ENCODE measurements around the gene FRMD4A.
"Not testable (repeated sequence)": the region's sequence is repeated elsewhere in the genome, so short reads cannot be mapped to it uniquely, and the experiment has no call there.

Gene FRMD4A

GRCh38 chr10:13920031-13920430 lies 410.7 kb downstream of the FRMD4A start:
- no peaks in the 10 kb centered on the region for H3K9me3 Mint-ChIP-seq

DNA sequence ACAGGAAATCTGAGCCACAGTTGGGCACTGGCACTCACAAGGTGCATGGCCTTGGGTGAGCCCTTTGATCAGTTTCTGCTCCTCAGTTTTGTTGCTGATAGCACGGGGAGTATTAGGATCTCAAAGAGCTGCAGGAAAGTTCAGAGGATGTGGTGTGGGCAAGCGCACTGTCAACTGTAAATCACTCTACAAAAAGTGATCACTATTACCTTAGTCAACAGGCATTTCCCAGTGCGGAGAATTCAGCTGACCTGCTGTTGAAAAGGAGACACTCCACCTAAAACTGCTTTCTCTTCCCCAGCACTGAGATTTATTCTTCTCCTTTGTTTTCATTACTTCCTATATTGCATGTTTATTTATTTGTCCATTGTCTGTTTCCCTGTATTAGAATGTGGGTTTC lies 412.9 kb downstream of the FRMD4A start:
- no peak for DNase-seq
- ATAC-seq: no peak
- no peaks in the 10 kb centered on the region for H3K4me1 Mint-ChIP-seq
- H3K27me3 Mint-ChIP-seq: no peaks in the 10 kb centered on the region
- H3K9me3 Mint-ChIP-seq: no peaks in the 10 kb centered on the region
- no peak overlapping the region for H3K4me3 Mint-ChIP-seq
- H3K27ac Mint-ChIP-seq: no peak overlapping the region

More at GRCh38 chr10:13920031-13920430, 410.7 kb downstream of the FRMD4A start:
- no peaks in the 10 kb centered on the region for H3K27me3 Mint-ChIP-seq
- ATAC-seq (no peak), DNase-seq (no peak)
- H3K4me3 Mint-ChIP-seq: no peak overlapping the region
- no peak overlapping the region for H3K27ac Mint-ChIP-seq
- no peaks in the 10 kb centered on the region for H3K4me1 Mint-ChIP-seq

- Mint-ChIP-seq H3K27ac (no peak overlapping the region), H3K4me3 (no peak overlapping the region), H3K9me3 (no peaks in the 10 kb centered on the region), H3K27me3 (no peaks in the 10 kb centered on the region), H3K4me1 (no peaks in the 10 kb centered on the region)
- no peak for DNase-seq
- ATAC-seq: no peak
Observed at GRCh38 chr10:13916384-13916947, 414.3 kb downstream of the FRMD4A start.

- DNase-seq: no peak
- Mint-ChIP-seq H3K4me1 (no peaks in the 10 kb centered on the region), H3K4me3 (no peak overlapping the region), H3K27ac (no peak overlapping the region), H3K27me3 (no peaks in the 10 kb centered on the region), H3K9me3 (no peaks in the 10 kb centered on the region)
- ATAC-seq: no peak
Observed at GRCh38 chr10:13915710-13916109, 415.0 kb downstream of the FRMD4A start.

GRCh38 chr10:13913897-13914296 lies 416.8 kb downstream of the FRMD4A start:
- H3K27me3 Mint-ChIP-seq: no peaks in the 10 kb centered on the region
- DNase-seq: no peak

DNA sequence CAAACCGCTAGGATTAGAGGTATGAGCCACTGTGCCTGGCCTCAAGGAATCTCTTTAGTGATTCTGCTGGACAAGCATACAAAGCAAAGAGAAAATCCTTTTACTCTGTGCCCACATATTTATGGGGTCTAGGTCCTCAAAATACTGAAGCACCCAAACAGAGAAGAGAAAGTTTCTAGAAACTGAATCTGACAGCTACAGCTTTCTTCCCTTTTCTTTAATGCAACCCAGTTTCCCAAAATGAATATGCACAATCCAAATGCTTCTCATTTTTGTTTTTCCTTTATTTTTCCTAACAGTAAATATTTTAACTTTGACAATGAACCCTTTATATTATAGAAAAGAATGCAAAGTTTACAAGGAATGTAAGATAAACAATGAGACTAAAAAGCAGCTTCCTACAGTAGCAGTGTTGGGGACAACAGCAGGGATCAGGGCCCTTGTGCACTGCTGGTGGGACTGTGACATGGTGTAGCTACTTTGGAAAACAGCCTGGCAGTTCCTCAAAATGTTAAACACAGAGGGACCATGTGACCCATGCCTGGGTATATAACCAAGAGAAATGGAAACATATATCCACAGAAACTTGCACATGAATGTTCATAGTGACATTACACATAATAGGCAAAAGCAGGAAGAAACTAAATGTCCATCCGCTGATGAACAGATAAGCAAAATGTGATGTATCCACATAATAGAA lies 418.8 kb downstream of the FRMD4A start:
- Mint-ChIP-seq H3K9me3 (no peaks in the 10 kb centered on the region), H3K27me3 (no peaks in the 10 kb centered on the region), H3K4me3 (no peak overlapping the region), H3K27ac (no peak overlapping the region), H3K4me1 (no peaks in the 10 kb centered on the region)
- DNase-seq (no peak), ATAC-seq (no peak)

More at GRCh38 chr10:13913897-13914296, 416.8 kb downstream of the FRMD4A start:
- ATAC-seq: no peak
- H3K9me3 Mint-ChIP-seq: no peaks in the 10 kb centered on the region
- H3K27ac Mint-ChIP-seq: no peak overlapping the region
- H3K4me3 Mint-ChIP-seq: no peak overlapping the region
- H3K4me1 Mint-ChIP-seq: no peaks in the 10 kb centered on the region

GRCh38 chr10:13909516-13910258 lies 421.0 kb downstream of the FRMD4A start:
- Mint-ChIP-seq H3K27me3 (no peaks in the 10 kb centered on the region), H3K4me3 (no peak overlapping the region), H3K4me1 (no peaks in the 10 kb centered on the region), H3K27ac (no peak overlapping the region), H3K9me3 (no peaks in the 10 kb centered on the region)
- DNase-seq: no peak
- no peak for ATAC-seq

DNA sequence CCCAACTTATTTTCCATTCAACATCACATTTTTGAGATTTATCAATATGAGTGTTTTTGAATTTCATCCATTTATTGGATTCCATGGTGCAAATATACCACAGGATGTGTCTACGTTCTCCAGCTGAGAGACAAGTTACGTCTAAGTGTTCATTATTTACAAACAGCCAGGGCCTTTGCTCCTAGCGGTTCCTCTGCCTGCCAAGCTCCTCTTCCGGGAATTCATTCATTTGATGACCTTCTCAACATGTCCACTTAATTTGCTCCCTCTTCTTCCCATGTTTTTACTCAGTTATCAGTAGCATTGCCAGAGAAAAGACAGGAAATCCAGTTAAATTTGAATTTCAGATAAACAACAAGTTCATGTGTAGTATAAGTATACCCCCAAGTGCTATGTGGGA lies 422.2 kb downstream of the FRMD4A start:
- H3K9me3 Mint-ChIP-seq: no peaks in the 10 kb centered on the region
- H3K27ac Mint-ChIP-seq: no peak overlapping the region
- no peaks in the 10 kb centered on the region for H3K4me1 Mint-ChIP-seq
- H3K4me3 Mint-ChIP-seq: no peak overlapping the region
- DNase-seq (no peak), ATAC-seq (no peak)
- H3K27me3 Mint-ChIP-seq: peaks cover 9% of the 10 kb centered on the region

DNA sequence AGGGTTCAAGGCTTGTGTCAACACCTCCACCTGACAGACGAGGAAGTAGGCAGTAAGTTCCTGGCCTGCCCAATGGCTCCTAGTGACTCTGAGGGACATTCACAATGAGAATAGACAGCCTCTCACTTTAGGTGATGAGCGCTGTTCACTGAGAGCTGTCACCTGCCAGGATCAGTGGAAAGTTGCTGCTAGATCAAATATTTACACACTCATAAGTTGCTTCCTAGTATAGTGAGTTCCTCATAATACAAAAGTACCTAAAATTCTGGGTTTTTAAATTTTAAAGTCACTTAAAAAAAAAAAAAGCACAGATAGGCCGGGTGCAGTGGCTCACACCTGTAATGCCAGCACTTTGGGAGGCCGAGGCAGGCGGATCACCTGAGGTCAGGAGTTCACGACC lies 423.2 kb downstream of the FRMD4A start:
- Mint-ChIP-seq H3K27me3 (peaks cover 9% of the 10 kb centered on the region), H3K9me3 (no peaks in the 10 kb centered on the region), H3K4me1 (no peaks in the 10 kb centered on the region), H3K27ac (no peak overlapping the region), H3K4me3 (no peak overlapping the region)
- no peak for DNase-seq
- ATAC-seq: no peak

- ATAC-seq (no peak), DNase-seq (no peak)
- no peaks in the 10 kb centered on the region for H3K9me3 Mint-ChIP-seq
- peaks cover 9% of the 10 kb centered on the region for H3K27me3 Mint-ChIP-seq
- no peak overlapping the region for H3K4me3 Mint-ChIP-seq
- H3K27ac Mint-ChIP-seq: no peak overlapping the region
- no peaks in the 10 kb centered on the region for H3K4me1 Mint-ChIP-seq
Observed at GRCh38 chr10:13905281-13905680, 425.4 kb downstream of the FRMD4A start.

DNA sequence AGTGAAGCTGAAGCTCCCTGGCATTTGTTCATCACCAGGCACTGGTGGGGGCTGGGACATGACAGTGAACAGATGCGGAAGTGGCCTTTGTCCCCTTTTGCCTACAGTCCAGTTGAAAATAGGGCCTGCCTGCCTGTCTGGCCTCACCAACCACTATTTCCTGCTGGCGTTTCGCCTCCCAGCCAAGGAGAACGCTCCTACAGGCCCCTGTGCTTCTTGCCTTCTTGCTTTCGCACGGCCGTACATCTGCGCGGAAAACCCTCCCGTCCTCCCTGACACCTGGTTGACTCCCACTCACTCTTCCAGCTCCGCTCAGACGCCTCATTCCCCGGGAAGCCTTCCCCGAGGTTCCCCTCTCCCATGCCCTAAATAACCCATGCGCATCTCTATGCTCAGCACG lies 426.7 kb downstream of the FRMD4A start:
- no peaks in the 10 kb centered on the region for H3K4me1 Mint-ChIP-seq
- H3K27ac Mint-ChIP-seq: no peak overlapping the region
- H3K4me3 Mint-ChIP-seq: no peak overlapping the region
- no peak for ATAC-seq
- H3K9me3 Mint-ChIP-seq: no peaks in the 10 kb centered on the region
- peaks cover 9% of the 10 kb centered on the region for H3K27me3 Mint-ChIP-seq
- no peak for DNase-seq

DNA sequence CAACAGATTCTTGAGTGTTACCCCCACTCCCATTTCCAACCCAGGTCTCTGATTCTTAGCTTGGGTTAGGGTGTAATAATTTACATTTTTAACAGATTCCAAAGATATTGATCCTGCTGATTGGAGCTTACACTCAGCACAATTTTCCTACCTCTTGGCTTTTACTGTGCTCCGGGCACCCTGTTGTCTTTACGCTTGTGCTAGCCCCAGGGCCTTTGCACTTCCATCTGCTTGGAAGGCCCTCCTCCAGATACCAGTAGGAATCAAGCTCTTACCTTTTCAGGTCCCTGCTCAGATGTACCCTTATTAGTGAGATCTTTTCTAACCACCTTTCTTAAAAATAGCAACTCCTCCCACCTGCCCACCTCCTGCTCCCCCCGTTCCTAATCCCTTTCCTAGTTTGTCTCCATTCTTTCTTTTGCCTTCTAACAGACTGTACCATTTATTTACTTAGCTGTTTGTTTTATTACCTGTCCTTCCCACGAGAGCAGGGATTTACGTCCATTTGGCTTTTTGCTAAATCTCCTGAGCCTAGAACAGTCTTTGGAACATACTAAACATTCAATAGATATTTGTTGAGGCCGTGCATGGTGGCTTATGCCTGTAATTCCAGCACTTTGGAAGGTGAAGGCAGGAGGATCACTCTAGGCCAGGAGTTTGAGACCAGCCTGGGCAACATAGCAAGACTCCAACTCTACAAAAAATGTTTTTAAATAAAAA lies 427.7 kb downstream of the FRMD4A start:
- no peak overlapping the region for H3K27ac Mint-ChIP-seq
- DNase-seq: no peak
- no peaks in the 10 kb centered on the region for H3K4me1 Mint-ChIP-seq
- H3K9me3 Mint-ChIP-seq: no peaks in the 10 kb centered on the region
- no peak for ATAC-seq
- peaks cover 9% of the 10 kb centered on the region for H3K27me3 Mint-ChIP-seq
- H3K4me3 Mint-ChIP-seq: no peak overlapping the region

- Mint-ChIP-seq H3K27ac (no peak overlapping the region), H3K9me3 (peaks cover 0 to 6% of the 10 kb centered on the region in 2 donors), H3K4me3 (no peak overlapping the region), H3K27me3 (peaks cover 17% of the 10 kb centered on the region), H3K4me1 (no peaks in the 10 kb centered on the region)
- DNase-seq (no peak), ATAC-seq (no peak)
Observed at GRCh38 chr10:13899941-13900340, 430.8 kb downstream of the FRMD4A start.

GRCh38 chr10:13896146-13896545 lies 434.6 kb downstream of the FRMD4A start:
- ATAC-seq, H3K4me3 Mint-ChIP-seq, H3K9me3 Mint-ChIP-seq, DNase-seq, H3K27ac Mint-ChIP-seq: not testable (repeated sequence)
- Mint-ChIP-seq H3K4me1 (peaks cover 16% of the 10 kb centered on the region), H3K27me3 (peaks cover 45% of the 10 kb centered on the region)

DNA sequence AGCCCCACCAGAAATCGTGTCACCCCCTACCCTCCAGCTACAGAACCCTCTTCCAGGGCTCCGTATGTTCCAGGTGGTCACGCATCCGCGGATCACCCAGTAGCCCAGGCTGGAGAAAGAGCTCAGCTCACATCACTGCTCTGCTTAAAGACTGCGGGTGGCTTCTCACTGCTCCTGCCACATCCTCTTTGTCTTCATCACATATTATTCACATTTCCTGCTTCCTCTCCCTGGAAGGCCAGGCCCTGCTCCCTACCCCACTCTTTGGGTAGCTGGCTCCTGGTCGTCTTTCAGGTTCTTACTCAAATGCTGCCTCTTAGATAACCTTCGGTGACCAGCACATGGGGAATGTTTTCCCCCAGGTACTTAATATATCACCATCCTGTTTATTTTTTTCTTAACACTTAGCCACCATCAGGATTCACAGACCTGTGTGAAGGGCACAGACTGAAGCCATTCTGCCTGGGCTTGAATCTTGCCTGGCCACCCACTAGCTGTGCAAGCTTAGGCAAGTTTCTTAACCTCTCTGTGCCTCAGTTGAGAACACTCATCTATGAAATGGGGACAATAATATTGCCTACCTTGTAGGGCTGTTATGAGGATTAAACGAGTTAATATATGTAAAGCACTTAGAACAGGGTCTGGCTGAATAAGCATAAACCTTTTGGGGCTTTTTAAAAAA lies 436.2 kb downstream of the FRMD4A start:
- Mint-ChIP-seq H3K9me3 (peaks cover 0 to 6% of the 10 kb centered on the region in 2 donors), H3K27me3 (peaks cover 61% of the 10 kb centered on the region), H3K4me3 (no peak overlapping the region), H3K27ac (no peak overlapping the region), H3K4me1 (peaks cover 28% of the 10 kb centered on the region)
- DNase-seq: no peak
- ATAC-seq: no peak

All from stimulated activated naive CD8-positive, alpha-beta T cell treated with anti-CD3 and anti-CD28 coated beads, Interleukin-15, amount 100 ng/mL, for 72 hours (primary cell).